ENCODE data around the gene GPR15. TPM values are rescaled to one million over a fixed set of nuclear protein-coding genes. Genes with fewer than 3 reads are reported as not detected.
A peak's percentile ranks its signal among the peaks of the same experiment; 100 is the strongest.

Gene GPR15
- total RNA-seq, 1 donor: not detected

DNA sequence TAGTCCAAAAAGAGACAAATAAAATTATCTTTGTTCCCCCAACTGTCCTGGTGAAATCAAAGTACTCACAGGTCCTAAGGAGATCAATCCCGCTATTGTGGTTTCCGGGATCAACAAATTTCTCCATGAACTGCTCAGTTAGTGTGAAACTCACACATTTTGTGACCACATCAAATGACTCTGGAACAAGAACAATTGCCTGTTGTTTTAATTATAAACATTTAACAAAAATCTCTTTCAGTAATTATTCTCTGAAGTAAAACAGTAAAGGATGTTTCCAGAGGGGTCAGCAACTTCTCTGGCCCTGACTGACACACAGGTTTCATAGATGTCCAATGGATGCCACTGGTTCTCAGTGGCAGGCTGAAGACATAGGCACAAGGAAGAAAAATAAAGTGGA lies 13.0 kb upstream of the GPR15 start:
- TF ChIP-seq, protein P1, sequence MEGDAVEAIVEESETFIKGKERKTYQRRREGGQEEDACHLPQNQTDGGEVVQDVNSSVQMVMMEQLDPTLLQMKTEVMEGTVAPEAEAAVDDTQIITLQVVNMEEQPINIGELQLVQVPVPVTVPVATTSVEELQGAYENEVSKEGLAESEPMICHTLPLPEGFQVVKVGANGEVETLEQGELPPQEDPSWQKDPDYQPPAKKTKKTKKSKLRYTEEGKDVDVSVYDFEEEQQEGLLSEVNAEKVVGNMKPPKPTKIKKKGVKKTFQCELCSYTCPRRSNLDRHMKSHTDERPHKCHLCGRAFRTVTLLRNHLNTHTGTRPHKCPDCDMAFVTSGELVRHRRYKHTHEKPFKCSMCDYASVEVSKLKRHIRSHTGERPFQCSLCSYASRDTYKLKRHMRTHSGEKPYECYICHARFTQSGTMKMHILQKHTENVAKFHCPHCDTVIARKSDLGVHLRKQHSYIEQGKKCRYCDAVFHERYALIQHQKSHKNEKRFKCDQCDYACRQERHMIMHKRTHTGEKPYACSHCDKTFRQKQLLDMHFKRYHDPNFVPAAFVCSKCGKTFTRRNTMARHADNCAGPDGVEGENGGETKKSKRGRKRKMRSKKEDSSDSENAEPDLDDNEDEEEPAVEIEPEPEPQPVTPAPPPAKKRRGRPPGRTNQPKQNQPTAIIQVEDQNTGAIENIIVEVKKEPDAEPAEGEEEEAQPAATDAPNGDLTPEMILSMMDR (IDR thresholded peaks at IDR 0.05; ENCODE audit: insufficient read depth, low read depth, low read length): no peak
- H3K4me3 ChIP-seq (ENCODE audit: low read depth, low read length): no peak overlapping the region
- no peak for DNase-seq (ENCODE audit: low read depth)

DNA sequence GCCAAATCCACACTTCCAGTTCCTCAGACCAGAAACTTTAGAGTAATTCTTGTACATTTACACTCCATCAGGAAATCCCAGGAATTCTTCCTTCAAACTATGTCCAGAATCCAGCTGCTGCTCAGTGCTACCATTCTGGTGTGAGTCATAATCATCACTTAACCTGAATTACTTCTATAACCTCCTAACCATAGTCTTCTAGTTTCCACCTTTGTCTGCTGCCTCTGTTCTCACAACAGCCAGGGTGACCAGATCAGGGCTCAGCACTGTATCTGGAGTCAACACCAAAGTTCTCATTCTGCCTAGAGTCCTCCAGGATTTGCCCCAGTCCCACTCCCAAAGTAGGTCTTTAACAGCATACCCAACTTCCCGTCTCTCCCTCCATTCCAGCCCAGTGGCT lies 12.4 kb upstream of the GPR15 start:
- TF ChIP-seq, protein P1 (IDR thresholded peaks at IDR 0.05; ENCODE audit: insufficient read depth, low read depth, low read length): no peak
- DNase-seq (ENCODE audit: low read depth): peak; percentile 1
- H3K4me3 ChIP-seq (ENCODE audit: low read depth, low read length): no peak overlapping the region

DNA sequence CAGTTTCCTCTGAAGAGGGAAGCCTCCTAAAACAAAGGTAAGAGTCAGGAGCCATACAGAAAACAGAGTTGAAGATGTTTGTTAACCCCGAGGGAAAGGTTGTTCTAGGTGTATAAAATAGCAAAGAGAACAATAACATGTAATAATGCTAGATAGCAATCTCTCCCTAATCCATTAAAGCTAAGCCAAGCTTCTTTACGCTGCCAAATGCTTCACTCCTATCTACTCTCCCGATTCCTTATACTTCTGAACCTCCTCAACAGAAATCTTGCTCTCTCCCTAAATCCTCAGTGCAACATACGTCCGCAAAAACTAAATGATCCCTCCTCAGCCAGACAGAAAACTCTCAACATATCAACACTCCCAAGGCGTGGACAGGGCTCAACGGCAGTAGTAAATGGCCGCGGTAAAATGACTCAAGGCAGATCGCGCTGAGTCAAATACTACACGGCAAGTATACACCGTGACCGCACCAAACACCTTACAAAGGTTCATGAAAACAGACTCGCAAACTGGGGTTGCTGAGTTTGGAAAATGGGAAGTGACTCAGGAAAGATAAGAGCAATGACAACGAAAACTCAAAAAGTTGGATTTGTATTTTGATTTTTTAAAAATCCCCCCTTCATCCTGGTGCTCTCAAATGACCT lies 9.8 kb upstream of the GPR15 start:
- peak; percentile 81 for DNase-seq (ENCODE audit: low read depth)

DNA sequence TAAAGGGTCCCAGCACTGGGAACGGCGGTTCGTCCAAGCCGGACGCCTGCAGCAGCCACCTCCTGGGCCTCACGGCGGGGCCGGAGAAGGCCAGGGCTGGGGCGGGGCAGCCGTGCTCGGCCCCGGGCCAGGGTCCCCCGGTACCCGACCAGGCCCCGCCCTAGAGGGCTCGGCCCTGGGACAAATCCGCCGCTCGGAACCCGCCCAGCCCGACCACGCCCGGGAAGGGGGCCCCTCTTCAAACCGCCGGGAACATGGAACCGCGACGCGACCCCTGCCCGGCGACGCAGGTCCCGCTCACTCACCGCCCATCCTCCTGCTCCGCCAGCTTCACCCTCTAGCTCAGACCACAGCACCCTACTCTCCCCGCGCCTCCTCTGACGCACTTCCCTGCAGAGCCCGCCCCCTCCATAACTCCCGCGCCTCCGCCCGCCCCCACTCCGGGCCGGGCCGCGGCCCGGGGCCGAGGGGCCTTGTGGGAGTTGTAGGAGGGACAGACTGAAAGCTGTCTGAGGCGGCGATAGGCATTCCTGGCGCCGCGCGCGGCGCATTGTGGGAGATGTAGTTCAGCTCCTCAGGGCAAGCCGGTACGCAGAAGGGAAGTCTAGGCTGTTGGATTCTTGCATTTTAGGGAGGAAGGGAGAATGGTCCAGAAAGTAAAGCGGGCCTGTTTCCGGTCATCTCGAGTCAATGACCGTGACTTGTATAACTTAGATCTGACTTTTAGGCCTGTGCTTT lies 9.1 kb upstream of the GPR15 start, which contains the start of gene CLDND1:
CLDND1 (minus strand) TSS at position 359 of the 738 bp plus-strand sequence. CDS start 1,478 bp downstream, outside the sequence.
- TF ChIP-seq, protein P1 (IDR thresholded peaks at IDR 0.05; ENCODE audit: insufficient read depth, low read depth, low read length): no peak
- DNase-seq (ENCODE audit: low read depth): peak; percentile 98
- H3K4me3 ChIP-seq (ENCODE audit: low read depth, low read length): peak within 1 kb of the TSS; percentile 89

More for the DNA sequence above, 9.8 kb upstream of the GPR15 start:
- peak overlapping the region; percentile 89 for H3K4me3 ChIP-seq (ENCODE audit: low read depth, low read length)
- TF ChIP-seq, protein P1 (IDR thresholded peaks at IDR 0.05; ENCODE audit: insufficient read depth, low read depth, low read length): no peak

DNA sequence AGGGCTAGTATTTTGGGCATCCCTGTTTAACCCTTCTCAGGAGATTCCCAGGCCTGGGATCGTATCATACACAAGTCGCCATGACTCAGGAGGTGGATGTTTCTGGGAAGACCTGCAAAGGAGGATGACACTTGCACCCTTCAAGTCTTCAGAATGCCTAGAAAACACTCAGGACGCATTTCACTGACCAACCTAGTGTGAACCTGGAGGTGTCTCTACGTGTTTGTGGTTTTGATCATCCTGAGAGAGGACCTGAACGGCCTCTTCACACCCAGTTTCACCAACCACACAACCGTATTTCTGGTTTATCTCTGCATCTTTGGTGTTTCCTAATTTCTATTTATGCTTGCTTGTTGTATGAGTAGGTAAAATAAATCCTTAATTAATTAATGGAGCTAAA lies 6.3 kb upstream of the GPR15 start:
- no peak overlapping the region for H3K4me3 ChIP-seq (ENCODE audit: low read depth, low read length)
- DNase-seq (ENCODE audit: low read depth): no peak
- TF ChIP-seq, protein P1 (IDR thresholded peaks at IDR 0.05; ENCODE audit: insufficient read depth, low read depth, low read length): no peak

DNA sequence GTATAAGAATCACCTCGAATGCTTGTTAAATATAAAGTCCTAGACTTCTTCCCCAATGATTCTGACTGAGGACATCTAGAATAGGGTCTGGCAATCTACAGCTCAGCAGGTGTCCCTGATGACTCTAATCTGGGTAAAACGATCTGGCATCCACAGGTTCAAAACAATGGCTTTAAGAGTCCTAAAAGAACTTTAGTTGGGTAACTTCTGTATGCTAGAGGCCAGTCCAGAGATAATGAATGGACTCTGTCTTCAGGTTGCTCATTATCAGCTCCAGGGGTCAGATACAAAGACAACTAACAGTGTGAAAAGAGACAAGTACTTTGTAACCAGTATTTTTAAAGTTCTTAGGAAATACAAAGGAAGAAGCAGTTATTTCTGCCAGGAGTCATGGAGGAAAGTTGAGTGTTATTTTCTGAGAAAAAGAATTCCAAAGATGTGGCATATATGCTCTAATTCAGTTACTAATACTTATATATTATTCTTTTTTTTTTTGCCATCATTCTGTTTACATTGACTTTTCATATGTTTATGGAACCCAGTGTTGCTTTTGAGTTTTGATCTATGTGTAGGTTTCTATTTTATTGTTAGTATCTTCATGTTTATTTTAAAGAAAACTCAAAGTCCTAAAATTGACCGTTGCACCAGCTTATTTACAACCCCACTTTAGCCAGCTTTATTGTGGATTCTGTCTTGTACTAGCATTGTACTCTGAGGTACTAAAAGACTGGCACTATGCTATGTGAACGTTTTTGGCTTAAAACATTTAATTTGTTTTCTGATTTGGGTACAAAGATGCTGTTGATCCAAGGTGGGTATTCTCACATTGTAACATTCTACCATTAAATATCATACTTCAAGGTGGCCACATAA lies 3.1 kb upstream of the GPR15 start:
- TF ChIP-seq, protein P1 (IDR thresholded peaks at IDR 0.05; ENCODE audit: insufficient read depth, low read depth, low read length): no peak
- no peak for DNase-seq (ENCODE audit: low read depth)
- no peak overlapping the region for H3K4me3 ChIP-seq (ENCODE audit: low read depth, low read length)

Data from fibroblast of villous mesenchyme (primary cell).